NCI-H2227 (cell line): ENCODE data around the gene CTAGE8.
"Not testable (repeated sequence)": the region's sequence is repeated elsewhere in the genome, so short reads cannot be mapped to it uniquely, and the experiment has no call there.

ENCODE experiments used
- DNase-seq: peaks from one replicate; lab custom pipeline; 2025; ENCODE audit not compliant: unreplicated experiment; lab: John Stamatoyannopoulos, UW

Gene CTAGE8

GRCh38 chr7:144259067-144259466 lies 10.0 kb downstream of the CTAGE8 start:
- DNase-seq: not testable (repeated sequence)

- no peak for DNase-seq
Measured at GRCh38 chr7:144256112-144256511, 13.0 kb downstream of the CTAGE8 start.

GRCh38 chr7:144255471-144255897 lies 13.6 kb downstream of the CTAGE8 start:
- no peak for DNase-seq

DNA sequence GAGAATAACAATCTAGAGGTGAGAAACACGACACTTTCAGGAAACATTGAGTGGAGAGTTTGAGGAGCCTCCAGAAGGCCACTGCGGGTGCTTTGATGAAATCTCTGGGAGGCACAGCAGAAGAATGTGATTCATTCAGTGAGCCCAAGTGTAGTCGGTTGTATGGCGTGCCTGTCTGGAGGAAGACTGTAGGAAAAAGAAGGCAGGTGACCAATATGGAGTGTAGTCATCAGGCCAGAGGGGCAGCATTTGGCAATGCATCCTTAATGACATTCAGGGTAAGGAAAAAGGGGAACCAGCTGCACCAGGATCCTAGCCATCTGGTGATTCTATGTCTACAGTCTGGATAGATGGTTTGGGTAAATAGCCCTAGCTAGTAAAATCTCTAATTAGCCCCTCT lies 16.8 kb downstream of the CTAGE8 start:
- not testable (repeated sequence) for DNase-seq

GRCh38 chr7:144247674-144248330 lies 21.3 kb downstream of the CTAGE8 start:
- not testable (repeated sequence) for DNase-seq

DNA sequence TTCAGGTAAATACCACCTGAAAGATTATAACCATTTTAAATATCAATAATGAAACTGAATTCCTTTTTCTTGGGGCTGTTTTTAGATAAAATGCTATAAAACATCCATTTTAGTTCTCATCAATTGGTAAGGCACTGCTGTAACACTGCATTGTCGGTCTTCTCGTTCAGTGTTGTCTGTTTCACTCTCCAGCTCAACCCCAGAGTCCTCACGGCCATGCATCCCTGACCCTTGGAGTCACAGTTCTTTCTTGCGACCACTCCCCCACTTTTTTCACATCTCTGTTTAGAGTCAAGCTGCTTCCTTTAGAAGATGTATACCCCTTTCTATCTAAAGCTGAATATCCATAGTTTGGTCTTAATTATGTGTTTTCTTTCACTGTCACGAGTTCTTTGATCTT lies 22.1 kb downstream of the CTAGE8 start:
- not testable (repeated sequence) for DNase-seq

- not testable (repeated sequence) for DNase-seq
Measured at GRCh38 chr7:144245372-144245771, 23.7 kb downstream of the CTAGE8 start.

GRCh38 chr7:144239365-144239764 lies 29.7 kb downstream of the CTAGE8 start, which contains the start of gene OR2A42:
OR2A42 (minus strand) TSS chr7:144239605; CDS start chr7:144232843, 6,762 bp downstream.
- DNase-seq: not testable (repeated sequence)

- not testable (repeated sequence) for DNase-seq
Measured at GRCh38 chr7:144238530-144239082, 30.5 kb downstream of the CTAGE8 start.

DNA sequence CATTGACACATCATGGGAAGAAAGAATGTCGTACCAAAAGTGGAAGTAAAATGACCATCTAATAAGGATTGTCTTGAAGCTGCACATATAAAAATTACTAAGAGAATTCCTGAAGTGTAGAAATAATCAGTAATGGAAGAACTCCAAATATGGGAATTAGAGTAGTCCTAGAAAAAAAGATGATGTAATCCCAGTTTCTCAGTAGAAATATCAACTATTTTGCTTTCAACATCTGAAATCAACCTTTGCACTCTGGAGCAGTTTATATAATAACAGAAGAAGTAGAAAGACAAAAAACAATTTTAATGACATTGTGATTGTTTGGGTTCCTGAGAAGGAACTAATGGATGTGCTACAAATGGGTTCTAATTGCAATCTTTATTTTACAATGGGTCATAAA lies 36.0 kb downstream of the CTAGE8 start:
- DNase-seq: not testable (repeated sequence)

DNA sequence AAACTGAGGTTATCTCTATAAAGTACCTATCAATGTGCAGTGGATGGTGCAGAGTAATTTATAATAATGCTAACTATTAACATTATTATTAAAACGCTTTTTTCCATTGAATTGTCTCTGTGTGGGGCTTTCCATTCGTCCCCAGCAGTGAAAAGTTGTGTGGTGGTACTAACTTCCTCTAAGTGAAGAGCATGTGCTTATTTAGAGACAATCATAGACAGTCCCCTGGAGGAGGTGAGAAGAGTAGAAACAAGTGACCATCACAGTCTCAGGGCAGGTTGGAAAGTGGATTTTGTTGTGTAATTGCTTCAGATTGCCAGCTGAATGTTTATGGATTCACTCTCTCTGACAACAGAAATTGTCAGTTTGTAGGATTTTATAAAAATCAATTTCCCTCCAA lies 38.1 kb downstream of the CTAGE8 start:
- DNase-seq: not testable (repeated sequence)

GRCh38 chr7:144228810-144229209 lies 40.3 kb downstream of the CTAGE8 start:
- not testable (repeated sequence) for DNase-seq

- not testable (repeated sequence) for DNase-seq
Measured at GRCh38 chr7:144226866-144227265, 42.2 kb downstream of the CTAGE8 start.

GRCh38 chr7:144223675-144224074 lies 45.4 kb downstream of the CTAGE8 start:
- DNase-seq: not testable (repeated sequence)

- DNase-seq: not testable (repeated sequence)
Measured at GRCh38 chr7:144220531-144220930, 48.6 kb downstream of the CTAGE8 start.

DNA sequence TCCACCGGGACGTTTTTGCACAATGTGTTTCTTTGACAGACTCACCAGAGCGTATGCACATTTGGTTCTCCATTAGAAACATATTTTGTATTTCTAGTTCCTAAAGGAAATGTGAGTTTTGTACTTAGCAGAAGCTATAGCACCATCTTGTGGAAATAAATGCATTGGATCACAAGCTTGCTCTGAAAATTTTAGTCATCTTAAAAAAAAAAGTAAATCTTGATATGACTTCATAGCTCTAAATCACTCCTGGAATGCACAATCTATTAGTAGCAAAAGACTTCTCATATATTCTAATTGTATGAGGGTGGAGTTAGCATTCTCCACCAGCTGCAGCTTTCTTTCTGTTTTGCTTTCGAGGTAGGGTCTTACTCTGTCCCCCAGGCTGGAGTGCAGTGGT lies 49.9 kb downstream of the CTAGE8 start:
- DNase-seq: not testable (repeated sequence)

DNA sequence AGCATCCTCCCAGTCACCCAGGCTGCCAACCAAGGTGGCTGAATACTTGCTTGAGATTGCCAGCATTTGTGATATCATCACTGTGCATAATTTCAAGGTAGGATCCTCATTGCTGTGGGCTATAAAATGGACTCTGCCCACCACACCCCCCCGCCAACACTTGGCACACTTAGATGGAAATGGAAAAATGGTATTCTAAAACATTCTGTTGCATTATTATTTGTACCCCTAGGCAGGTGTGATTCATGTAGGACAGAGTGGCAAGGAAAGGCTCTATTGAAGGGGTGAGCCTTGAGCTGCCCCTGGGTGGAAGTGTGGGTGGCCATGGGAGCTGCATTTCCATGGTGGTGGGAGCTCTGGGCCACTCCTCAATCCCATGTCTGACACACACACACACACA lies 50.5 kb downstream of the CTAGE8 start:
- DNase-seq: not testable (repeated sequence)

GRCh38 chr7:144217200-144217599 lies 51.9 kb downstream of the CTAGE8 start:
- not testable (repeated sequence) for DNase-seq
